Superior temporal gyrus (tissue), 1 donor: ENCODE data around the gene TGFBR3.
"Not testable (repeated sequence)": the region's sequence is repeated elsewhere in the genome, so short reads cannot be mapped to it uniquely, and the experiment has no call there.

Experiments used
- DNase-seq: peaks from one replicate; pipeline ENCODE4 v3.0.0-alpha.2; 2016; ENCODE audit errors: extremely low spot score

Gene TGFBR3

GRCh38 chr1:91850708-91851107, 35.2 kb downstream of the TGFBR3 start:
- no peak for DNase-seq

- DNase-seq: no peak
Observed at GRCh38 chr1:91847851-91848250, 38.1 kb downstream of the TGFBR3 start.

GRCh38 chr1:91846639-91847013, 39.3 kb downstream of the TGFBR3 start:
- no peak for DNase-seq

GRCh38 chr1:91846007-91846638, 39.8 kb downstream of the TGFBR3 start:
- no peak for DNase-seq

- DNase-seq: no peak
Observed at GRCh38 chr1:91844862-91845528, 41.0 kb downstream of the TGFBR3 start.

GRCh38 chr1:91843843-91844242, 42.1 kb downstream of the TGFBR3 start:
- no peak for DNase-seq

- no peak for DNase-seq
Observed at GRCh38 chr1:91842563-91842962, 43.4 kb downstream of the TGFBR3 start.

- no peak for DNase-seq
Observed at GRCh38 chr1:91842056-91842455, 43.9 kb downstream of the TGFBR3 start.

- DNase-seq: not testable (repeated sequence)
Observed at GRCh38 chr1:91840276-91840675, 45.7 kb downstream of the TGFBR3 start.

- no peak for DNase-seq
Observed at GRCh38 chr1:91836331-91837040, 49.5 kb downstream of the TGFBR3 start.

- DNase-seq: no peak
Observed at GRCh38 chr1:91835087-91835521, 50.8 kb downstream of the TGFBR3 start.

- not testable (repeated sequence) for DNase-seq
Observed at GRCh38 chr1:91834549-91834948, 51.4 kb downstream of the TGFBR3 start.

- no peak for DNase-seq
Observed at GRCh38 chr1:91833946-91834345, 52.0 kb downstream of the TGFBR3 start.

- DNase-seq: no peak
Observed at GRCh38 chr1:91831132-91831930, 54.6 kb downstream of the TGFBR3 start.

GRCh38 chr1:91830242-91831131, 55.5 kb downstream of the TGFBR3 start:
- DNase-seq: no peak

GRCh38 chr1:91829293-91830153, 56.4 kb downstream of the TGFBR3 start:
- no peak for DNase-seq

- DNase-seq: no peak
Observed at GRCh38 chr1:91828583-91829281, 57.2 kb downstream of the TGFBR3 start.

GRCh38 chr1:91827459-91828321, 58.3 kb downstream of the TGFBR3 start:
- DNase-seq: no peak

- no peak for DNase-seq
Observed at GRCh38 chr1:91827087-91827458, 58.9 kb downstream of the TGFBR3 start.
